ENCODE measurements around the gene AAK1.

Gene AAK1

DNA sequence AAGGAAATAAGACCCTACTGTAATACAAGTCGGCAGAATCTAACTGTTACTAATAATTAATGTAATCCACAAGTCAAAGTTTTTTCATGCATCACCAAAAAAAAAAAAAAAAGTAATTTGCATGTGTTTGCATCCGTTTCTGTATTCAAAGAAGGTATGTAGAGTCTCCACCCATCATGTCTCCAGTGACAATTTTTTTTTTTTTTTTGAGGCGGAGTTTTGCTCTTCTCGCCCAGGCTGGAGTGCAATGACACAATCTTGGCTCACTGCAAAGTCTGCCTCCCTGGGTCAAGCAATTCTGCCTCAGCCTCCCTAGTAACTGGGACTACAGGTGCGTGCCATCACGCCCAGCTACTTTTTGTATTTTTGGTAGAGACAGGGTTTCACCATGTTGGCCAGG lies 182.1 kb downstream of the AAK1 start:
- no peak overlapping the region for H3K27ac ChIP-seq
- TF ChIP-seq, protein P1, sequence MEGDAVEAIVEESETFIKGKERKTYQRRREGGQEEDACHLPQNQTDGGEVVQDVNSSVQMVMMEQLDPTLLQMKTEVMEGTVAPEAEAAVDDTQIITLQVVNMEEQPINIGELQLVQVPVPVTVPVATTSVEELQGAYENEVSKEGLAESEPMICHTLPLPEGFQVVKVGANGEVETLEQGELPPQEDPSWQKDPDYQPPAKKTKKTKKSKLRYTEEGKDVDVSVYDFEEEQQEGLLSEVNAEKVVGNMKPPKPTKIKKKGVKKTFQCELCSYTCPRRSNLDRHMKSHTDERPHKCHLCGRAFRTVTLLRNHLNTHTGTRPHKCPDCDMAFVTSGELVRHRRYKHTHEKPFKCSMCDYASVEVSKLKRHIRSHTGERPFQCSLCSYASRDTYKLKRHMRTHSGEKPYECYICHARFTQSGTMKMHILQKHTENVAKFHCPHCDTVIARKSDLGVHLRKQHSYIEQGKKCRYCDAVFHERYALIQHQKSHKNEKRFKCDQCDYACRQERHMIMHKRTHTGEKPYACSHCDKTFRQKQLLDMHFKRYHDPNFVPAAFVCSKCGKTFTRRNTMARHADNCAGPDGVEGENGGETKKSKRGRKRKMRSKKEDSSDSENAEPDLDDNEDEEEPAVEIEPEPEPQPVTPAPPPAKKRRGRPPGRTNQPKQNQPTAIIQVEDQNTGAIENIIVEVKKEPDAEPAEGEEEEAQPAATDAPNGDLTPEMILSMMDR (conservative IDR thresholded peaks at IDR 0.05) = no peak

DNA sequence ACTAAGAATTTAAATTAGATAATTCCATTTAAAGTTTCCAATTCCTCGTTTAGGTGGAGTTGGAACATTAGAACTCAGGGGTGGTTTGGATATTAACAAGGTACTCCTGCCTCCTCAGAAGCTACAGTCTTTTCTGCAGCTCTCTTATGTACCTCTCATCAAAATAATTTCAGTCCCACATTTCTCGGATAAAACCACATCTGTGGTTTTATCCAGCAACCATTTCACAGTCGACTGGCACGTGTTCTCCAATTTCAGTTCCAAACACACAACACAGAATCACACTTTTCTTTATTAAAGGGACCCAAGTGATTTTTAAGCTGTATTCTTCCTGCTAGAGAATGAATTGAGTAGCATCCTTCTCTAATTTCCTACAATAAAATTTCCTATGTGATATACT lies 183.6 kb downstream of the AAK1 start:
- H3K27ac ChIP-seq = no peak overlapping the region
- TF ChIP-seq, protein P1 (conservative IDR thresholded peaks at IDR 0.05) = no peak

DNA sequence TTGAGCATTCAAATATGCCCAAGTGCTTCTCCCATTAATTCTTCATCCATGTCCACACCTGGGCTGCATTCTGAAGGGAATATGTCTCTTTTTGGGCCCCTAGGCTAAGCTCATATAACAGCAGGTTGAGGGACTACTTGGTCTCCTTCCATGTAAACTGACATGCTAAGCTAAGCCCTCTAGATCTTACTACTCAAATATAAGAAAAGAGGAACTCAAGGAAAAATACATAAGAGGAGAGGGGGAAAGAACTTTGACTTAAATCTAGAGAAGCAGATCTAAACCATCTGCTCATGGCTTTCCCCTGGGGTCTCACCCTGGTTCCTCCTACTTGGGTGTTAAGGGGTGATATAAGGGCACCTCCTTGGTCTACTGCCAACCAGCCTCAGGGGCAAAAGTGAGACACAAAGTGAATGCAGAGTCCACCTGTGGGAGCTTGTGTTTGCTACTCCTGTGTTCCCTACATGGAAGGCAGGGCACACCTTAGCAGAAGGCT lies 186.5 kb downstream of the AAK1 start:
- peak overlapping the region; percentile 66 for H3K27ac ChIP-seq
- TF ChIP-seq, protein P1 (conservative IDR thresholded peaks at IDR 0.05) = no peak

DNA sequence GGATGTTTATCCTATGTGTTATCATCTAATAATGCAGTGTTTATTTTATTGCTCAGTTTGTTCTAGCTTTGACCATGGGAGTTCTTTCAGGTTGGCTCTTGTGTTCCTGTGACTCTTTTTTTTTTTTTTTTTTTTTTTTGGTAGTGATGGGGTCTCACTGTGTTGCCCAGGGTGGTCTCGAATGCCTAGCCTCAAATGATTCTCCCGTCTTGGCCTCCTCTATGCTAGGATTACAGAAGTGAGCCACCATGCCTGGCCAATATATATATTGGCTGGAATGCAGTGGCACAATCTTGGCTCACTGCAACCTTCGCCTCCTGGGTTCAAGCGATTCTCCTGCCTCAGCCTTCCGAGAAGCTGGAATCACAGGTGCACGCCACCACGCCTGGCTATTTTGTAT lies 187.4 kb downstream of the AAK1 start:
- peak overlapping the region; percentile 66; the same call in 1 of the 2 replicates for H3K27ac ChIP-seq

DNA sequence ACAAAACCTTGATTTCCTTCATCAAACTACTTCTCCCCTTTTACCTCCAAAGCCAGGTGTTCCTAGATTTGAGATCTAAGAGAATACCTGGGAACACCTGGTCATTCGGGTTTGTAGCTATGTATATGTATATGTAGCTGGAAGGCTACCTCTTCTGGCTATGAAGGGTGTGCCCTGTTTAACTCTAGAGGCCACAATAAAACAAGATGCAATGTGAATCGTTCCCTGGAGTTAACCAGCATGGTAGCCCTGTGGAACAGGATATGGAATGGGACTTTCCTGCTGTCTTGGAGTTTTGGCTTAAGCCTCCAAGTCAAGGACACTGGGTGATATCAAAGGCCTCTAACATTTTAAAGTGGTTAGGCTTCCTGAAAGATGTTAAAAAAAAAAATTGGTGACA lies 188.6 kb downstream of the AAK1 start:
- TF ChIP-seq, protein P1 (conservative IDR thresholded peaks at IDR 0.05) = no peak
- no peak overlapping the region for H3K27ac ChIP-seq

More for the DNA sequence above, 187.4 kb downstream of the AAK1 start:
- TF ChIP-seq, protein P1 (conservative IDR thresholded peaks at IDR 0.05) = no peak

DNA sequence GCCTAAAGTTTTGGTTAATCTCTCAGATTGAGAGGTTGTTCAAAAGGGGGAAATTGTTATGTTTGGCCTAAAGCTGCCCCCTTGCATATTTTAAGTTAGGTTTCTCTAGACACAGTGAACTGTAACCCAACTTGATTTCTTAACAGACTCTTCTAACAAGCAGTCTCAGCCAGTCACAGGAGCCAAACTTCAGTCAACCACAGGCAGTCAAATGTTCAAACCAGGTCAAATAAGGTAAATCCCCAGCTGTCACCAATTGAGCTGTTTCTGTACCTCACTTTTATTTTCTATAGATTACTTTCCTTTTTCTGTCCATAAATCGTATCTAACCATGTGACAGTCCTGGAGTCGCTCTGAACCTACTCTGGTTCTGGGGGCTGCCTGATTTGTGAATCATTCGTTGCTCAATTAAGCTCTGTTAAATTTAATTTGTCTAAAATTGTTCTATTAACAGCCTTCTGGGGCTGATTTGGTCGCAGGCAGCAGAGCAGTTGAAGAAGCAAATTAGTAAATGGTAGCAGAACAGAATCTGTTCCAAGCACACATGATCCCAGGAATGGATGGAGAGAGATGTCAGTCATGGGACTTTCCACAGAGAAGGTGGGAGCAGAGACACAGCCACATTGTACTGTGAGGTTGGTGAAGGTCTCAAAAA lies 189.9 kb downstream of the AAK1 start:
- H3K27ac ChIP-seq = peak overlapping the region; percentile 2; the same call in 1 of the 2 replicates

DNA sequence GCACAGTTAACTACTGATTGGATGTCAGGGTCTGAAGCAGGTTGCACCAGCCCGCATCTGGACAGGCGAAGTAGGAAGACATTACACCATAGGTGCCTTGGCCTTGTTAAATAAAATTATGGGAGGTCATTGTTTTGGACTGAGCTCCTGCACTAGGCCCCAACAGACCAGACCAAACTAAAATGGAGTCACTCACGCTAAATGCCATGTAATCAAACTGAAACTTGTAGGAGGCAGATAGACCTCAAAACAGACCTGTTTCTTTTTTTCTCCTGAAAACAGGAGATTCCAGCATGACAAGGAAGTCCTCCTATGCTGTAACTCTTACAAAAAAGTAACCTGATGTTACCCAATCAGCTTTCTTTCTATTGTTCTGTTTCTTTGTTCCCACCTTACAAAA lies 190.9 kb downstream of the AAK1 start:
- H3K27ac ChIP-seq = no peak overlapping the region

More for the DNA sequence above, 189.9 kb downstream of the AAK1 start:
- TF ChIP-seq, protein P1 (conservative IDR thresholded peaks at IDR 0.05) = no peak

More for the DNA sequence above, 190.9 kb downstream of the AAK1 start:
- TF ChIP-seq, protein P1 (conservative IDR thresholded peaks at IDR 0.05) = no peak

All from VCaP (cell line).